HEK293 (cell line): ENCODE data around the gene DNAL4.

Experiments used
- KLF7 ChIP-seq: fragments of 450-650 bp; formaldehyde crosslinking; IDR thresholded peaks from 2 replicates; pipeline ENCODE4 v1.5.1; 2016; ENCODE audit warnings: missing biosample characterization, missing genetic modification characterization, borderline replicate concordance
- KLF9 ChIP-seq: fragments of 450-650 bp; formaldehyde crosslinking; IDR thresholded peaks from 2 replicates; pipeline ENCODE4 v1.5.1; 2016; ENCODE audit warnings: missing biosample characterization, missing genetic modification characterization, low read depth
- OVOL3 ChIP-seq: fragments of 450-650 bp; formaldehyde crosslinking; IDR thresholded peaks from 2 replicates; pipeline ENCODE4 v1.5.1; 2016; ENCODE audit warnings: missing biosample characterization, missing genetic modification characterization
- PRDM1 ChIP-seq: fragments of 450-650 bp; formaldehyde crosslinking; IDR thresholded peaks from 2 replicates; pipeline ENCODE4; 2016; ENCODE audit warnings: missing biosample characterization, missing genetic modification characterization
- ZBTB20 ChIP-seq: fragments of 450-650 bp; formaldehyde crosslinking; IDR thresholded peaks from 2 replicates; pipeline ENCODE4 v1.5.1; 2016; ENCODE audit warnings: missing biosample characterization, missing genetic modification characterization
- ZFP3 ChIP-seq: fragments of 450-650 bp; formaldehyde crosslinking; IDR thresholded peaks from 2 replicates; pipeline ENCODE4 v1.5.1; 2016; ENCODE audit warnings: low read depth, missing biosample characterization, missing genetic modification characterization
- ZFP69B ChIP-seq: fragments of 450-650 bp; formaldehyde crosslinking; IDR thresholded peaks from 2 replicates; pipeline ENCODE4 v1.5.1; 2016; ENCODE audit warnings: missing biosample characterization, missing genetic modification characterization
- ZIC2 ChIP-seq: fragments of 450-650 bp; formaldehyde crosslinking; IDR thresholded peaks from 2 replicates; pipeline ENCODE4 v1.5.1; 2016; ENCODE audit warnings: missing biosample characterization, missing genetic modification characterization
- ZNF169 ChIP-seq: fragments of 450-650 bp; formaldehyde crosslinking; IDR thresholded peaks from 2 replicates; pipeline ENCODE4 v1.5.1; 2016; ENCODE audit warnings: missing biosample characterization, missing genetic modification characterization
- ZNF211 ChIP-seq: fragments of 450-650 bp; formaldehyde crosslinking; IDR thresholded peaks from 2 replicates; pipeline ENCODE4 v1.5.1; 2016; ENCODE audit warnings: low read depth, missing biosample characterization, missing genetic modification characterization
- ZNF214 ChIP-seq: fragments of 450-650 bp; formaldehyde crosslinking; IDR thresholded peaks from 2 replicates; pipeline ENCODE4 v1.5.1; 2017; ENCODE audit warnings: missing biosample characterization, mild to moderate bottlenecking, missing genetic modification characterization, borderline replicate concordance
- ZNF292 ChIP-seq: fragments of 450-650 bp; formaldehyde crosslinking; IDR thresholded peaks from 2 replicates; pipeline ENCODE4 v1.5.1; 2016; ENCODE audit warnings: low read depth, missing biosample characterization, missing genetic modification characterization, borderline replicate concordance
- ZNF302 ChIP-seq: fragments of 450-650 bp; formaldehyde crosslinking; IDR thresholded peaks from 2 replicates; pipeline ENCODE4 v1.5.1; 2016; ENCODE audit warnings: missing biosample characterization, missing genetic modification characterization, low read depth
- ZNF324 ChIP-seq: fragments of 450-650 bp; formaldehyde crosslinking; IDR thresholded peaks from 2 replicates; pipeline ENCODE4 v1.5.1; 2016; ENCODE audit warnings: missing biosample characterization, missing genetic modification characterization
- ZNF48 ChIP-seq: fragments of 450-650 bp; formaldehyde crosslinking; IDR thresholded peaks from 2 replicates; pipeline ENCODE4 v1.5.1; 2016; ENCODE audit warnings: missing biosample characterization, missing genetic modification characterization
- ZNF555 ChIP-seq: fragments of 450-650 bp; formaldehyde crosslinking; conservative IDR thresholded peaks from 2 replicates; pipeline ENCODE4 v1.5.1; 2017; ENCODE audit warnings: missing biosample characterization, mild to moderate bottlenecking, missing genetic modification characterization, inconsistent platforms
- ZNF558 ChIP-seq: fragments of 450-650 bp; formaldehyde crosslinking; IDR thresholded peaks from 2 replicates; pipeline ENCODE4 v1.5.1; 2016; ENCODE audit warnings: missing biosample characterization, missing genetic modification characterization
- ZNF624 ChIP-seq: fragments of 450-650 bp; formaldehyde crosslinking; IDR thresholded peaks from 2 replicates; pipeline ENCODE4 v1.5.1; 2017; ENCODE audit warnings: missing biosample characterization, missing genetic modification characterization
- ZNF660 ChIP-seq: fragments of 450-650 bp; IDR thresholded peaks from 2 replicates; pipeline ENCODE4 v1.5.1; 2018; ENCODE audit warnings: missing biosample characterization, mild to moderate bottlenecking, missing genetic modification characterization
- ZNF785 ChIP-seq: fragments of 450-650 bp; formaldehyde crosslinking; IDR thresholded peaks from 2 replicates; pipeline ENCODE4 v1.5.1; 2016; ENCODE audit warnings: missing biosample characterization, missing genetic modification characterization
- TF ChIP-seq, protein P1 (sequence below): fragments of 450-650 bp; formaldehyde crosslinking; IDR thresholded peaks from 2 replicates; pipeline ENCODE4 v1.5.1; 2016; ENCODE audit warnings: missing biosample characterization, missing genetic modification characterization, low read depth
- TF ChIP-seq, protein P2 (sequence below): fragments of 450-650 bp; formaldehyde crosslinking; IDR thresholded peaks from 2 replicates; pipeline ENCODE4 v1.5.1; 2016; ENCODE audit warnings: missing biosample characterization, missing genetic modification characterization, borderline replicate concordance
- TF ChIP-seq, protein P3 (sequence below): fragments of 450-650 bp; formaldehyde crosslinking; IDR thresholded peaks from 2 replicates; pipeline ENCODE4 v1.5.1; 2017; ENCODE audit warnings: missing biosample characterization, missing genetic modification characterization
- TF ChIP-seq, protein P4 (sequence below): fragments of 450-650 bp; IDR thresholded peaks from 2 replicates; pipeline ENCODE4 v1.5.1; 2018; ENCODE audit warnings: missing biosample characterization, missing genetic modification characterization
- TF ChIP-seq, protein P5 (sequence below): fragments of 450-650 bp; formaldehyde crosslinking; IDR thresholded peaks from 2 replicates; pipeline ENCODE4 v1.5.1; 2017; ENCODE audit warnings: missing biosample characterization, missing genetic modification characterization
- TF ChIP-seq, protein P6 (sequence below): fragments of 450-650 bp; formaldehyde crosslinking; IDR thresholded peaks from 2 replicates; pipeline ENCODE4 v1.5.1; 2016; ENCODE audit warnings: missing biosample characterization, missing genetic modification characterization

DNAL4 gene

DNA sequence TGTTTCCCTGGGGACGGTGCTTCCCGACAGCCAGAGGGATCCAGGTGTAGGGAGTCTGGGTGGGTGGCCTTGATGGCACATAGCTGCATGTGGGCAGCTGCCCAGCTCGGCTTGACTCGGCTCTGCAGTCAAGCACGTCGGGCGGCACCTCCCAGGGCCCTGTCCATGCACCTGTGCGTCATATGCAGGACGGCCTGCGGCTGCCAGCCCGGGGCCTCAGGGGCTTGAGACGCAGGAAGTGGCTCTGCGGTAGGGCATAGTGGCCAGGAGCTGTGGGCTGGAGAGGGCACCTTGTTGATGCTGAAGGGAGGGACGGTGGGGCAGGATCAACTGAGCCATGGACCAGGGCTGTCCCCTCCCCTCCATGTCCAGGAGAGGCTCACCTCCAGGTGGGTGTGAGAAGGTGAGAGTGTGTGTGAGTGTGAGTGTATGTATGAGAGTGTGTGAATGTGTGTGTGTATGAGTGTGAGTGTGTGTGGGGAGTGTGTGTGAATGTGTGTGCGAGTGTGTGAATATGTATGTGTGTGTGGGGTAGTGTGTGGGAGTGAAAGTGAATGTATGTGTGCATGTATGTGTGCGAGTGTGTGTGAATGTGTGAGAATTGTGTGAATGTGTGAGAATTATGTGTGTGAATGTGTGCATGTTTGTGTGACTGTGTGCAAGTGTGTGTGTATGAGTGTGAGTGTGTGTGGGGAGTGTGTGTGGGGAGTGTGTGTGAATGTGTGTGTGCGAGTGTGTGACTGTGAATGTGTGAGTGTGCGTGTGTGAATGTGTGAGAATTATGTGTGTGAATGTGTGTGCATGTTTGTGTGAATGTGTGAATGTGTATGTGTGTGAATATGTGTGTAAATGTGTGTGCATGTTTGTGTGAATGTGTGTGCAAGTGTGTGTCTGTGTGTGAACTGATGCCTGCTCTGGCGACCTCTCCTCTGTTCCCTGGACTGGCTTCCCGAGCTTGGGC, 32.5 kb downstream of the DNAL4 start (continued):
- TF ChIP-seq KLF9 (tag by site-specific recombination), result no peak
- TF ChIP-seq, protein P1, sequence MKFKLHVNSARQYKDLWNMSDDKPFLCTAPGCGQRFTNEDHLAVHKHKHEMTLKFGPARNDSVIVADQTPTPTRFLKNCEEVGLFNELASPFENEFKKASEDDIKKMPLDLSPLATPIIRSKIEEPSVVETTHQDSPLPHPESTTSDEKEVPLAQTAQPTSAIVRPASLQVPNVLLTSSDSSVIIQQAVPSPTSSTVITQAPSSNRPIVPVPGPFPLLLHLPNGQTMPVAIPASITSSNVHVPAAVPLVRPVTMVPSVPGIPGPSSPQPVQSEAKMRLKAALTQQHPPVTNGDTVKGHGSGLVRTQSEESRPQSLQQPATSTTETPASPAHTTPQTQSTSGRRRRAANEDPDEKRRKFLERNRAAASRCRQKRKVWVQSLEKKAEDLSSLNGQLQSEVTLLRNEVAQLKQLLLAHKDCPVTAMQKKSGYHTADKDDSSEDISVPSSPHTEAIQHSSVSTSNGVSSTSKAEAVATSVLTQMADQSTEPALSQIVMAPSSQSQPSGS, result no peak
- no peak for TF ChIP-seq ZNF558
- no peak for TF ChIP-seq OVOL3 (tag by site-specific recombination)
- TF ChIP-seq ZNF660 (tag by site-specific recombination), result no peak
- no peak for TF ChIP-seq ZFP3 (tag by site-specific recombination)
- no peak for TF ChIP-seq ZNF292 (tag by site-specific recombination)
- no peak for TF ChIP-seq ZNF624
- peak; percentile 87 for TF ChIP-seq PRDM1
- TF ChIP-seq ZNF785 (tag by site-specific recombination), result no peak
- TF ChIP-seq, protein P2, sequence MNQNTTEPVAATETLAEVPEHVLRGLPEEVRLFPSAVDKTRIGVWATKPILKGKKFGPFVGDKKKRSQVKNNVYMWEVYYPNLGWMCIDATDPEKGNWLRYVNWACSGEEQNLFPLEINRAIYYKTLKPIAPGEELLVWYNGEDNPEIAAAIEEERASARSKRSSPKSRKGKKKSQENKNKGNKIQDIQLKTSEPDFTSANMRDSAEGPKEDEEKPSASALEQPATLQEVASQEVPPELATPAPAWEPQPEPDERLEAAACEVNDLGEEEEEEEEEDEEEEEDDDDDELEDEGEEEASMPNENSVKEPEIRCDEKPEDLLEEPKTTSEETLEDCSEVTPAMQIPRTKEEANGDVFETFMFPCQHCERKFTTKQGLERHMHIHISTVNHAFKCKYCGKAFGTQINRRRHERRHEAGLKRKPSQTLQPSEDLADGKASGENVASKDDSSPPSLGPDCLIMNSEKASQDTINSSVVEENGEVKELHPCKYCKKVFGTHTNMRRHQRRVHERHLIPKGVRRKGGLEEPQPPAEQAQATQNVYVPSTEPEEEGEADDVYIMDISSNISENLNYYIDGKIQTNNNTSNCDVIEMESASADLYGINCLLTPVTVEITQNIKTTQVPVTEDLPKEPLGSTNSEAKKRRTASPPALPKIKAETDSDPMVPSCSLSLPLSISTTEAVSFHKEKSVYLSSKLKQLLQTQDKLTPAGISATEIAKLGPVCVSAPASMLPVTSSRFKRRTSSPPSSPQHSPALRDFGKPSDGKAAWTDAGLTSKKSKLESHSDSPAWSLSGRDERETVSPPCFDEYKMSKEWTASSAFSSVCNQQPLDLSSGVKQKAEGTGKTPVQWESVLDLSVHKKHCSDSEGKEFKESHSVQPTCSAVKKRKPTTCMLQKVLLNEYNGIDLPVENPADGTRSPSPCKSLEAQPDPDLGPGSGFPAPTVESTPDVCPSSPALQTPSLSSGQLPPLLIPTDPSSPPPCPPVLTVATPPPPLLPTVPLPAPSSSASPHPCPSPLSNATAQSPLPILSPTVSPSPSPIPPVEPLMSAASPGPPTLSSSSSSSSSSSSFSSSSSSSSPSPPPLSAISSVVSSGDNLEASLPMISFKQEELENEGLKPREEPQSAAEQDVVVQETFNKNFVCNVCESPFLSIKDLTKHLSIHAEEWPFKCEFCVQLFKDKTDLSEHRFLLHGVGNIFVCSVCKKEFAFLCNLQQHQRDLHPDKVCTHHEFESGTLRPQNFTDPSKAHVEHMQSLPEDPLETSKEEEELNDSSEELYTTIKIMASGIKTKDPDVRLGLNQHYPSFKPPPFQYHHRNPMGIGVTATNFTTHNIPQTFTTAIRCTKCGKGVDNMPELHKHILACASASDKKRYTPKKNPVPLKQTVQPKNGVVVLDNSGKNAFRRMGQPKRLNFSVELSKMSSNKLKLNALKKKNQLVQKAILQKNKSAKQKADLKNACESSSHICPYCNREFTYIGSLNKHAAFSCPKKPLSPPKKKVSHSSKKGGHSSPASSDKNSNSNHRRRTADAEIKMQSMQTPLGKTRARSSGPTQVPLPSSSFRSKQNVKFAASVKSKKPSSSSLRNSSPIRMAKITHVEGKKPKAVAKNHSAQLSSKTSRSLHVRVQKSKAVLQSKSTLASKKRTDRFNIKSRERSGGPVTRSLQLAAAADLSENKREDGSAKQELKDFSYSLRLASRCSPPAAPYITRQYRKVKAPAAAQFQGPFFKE (tag by site-specific recombination), result no peak
- TF ChIP-seq KLF7 (tag by site-specific recombination), result no peak
- TF ChIP-seq ZNF555, result no peak
- peak; percentile 17; the same call in 1 of the 2 replicates for TF ChIP-seq ZBTB20
- TF ChIP-seq ZFP69B (tag by site-specific recombination), result no peak
- TF ChIP-seq ZNF302 (tag by site-specific recombination), result no peak
- no peak for TF ChIP-seq ZNF211 (tag by site-specific recombination)
- TF ChIP-seq ZNF324 (tag by site-specific recombination), result no peak
- TF ChIP-seq, protein P3, sequence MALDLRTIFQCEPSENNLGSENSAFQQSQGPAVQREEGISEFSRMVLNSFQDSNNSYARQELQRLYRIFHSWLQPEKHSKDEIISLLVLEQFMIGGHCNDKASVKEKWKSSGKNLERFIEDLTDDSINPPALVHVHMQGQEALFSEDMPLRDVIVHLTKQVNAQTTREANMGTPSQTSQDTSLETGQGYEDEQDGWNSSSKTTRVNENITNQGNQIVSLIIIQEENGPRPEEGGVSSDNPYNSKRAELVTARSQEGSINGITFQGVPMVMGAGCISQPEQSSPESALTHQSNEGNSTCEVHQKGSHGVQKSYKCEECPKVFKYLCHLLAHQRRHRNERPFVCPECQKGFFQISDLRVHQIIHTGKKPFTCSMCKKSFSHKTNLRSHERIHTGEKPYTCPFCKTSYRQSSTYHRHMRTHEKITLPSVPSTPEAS (tag by site-specific recombination), result peak; percentile 99
- TF ChIP-seq ZNF48 (tag by site-specific recombination), result no peak
- TF ChIP-seq, protein P4, sequence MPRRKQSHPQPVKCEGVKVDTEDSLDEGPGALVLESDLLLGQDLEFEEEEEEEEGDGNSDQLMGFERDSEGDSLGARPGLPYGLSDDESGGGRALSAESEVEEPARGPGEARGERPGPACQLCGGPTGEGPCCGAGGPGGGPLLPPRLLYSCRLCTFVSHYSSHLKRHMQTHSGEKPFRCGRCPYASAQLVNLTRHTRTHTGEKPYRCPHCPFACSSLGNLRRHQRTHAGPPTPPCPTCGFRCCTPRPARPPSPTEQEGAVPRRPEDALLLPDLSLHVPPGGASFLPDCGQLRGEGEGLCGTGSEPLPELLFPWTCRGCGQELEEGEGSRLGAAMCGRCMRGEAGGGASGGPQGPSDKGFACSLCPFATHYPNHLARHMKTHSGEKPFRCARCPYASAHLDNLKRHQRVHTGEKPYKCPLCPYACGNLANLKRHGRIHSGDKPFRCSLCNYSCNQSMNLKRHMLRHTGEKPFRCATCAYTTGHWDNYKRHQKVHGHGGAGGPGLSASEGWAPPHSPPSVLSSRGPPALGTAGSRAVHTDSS (tag by site-specific recombination), result no peak
- peak; percentile 29; the same call in 1 of the 2 replicates for TF ChIP-seq ZIC2 (tag by site-specific recombination)
- no peak for TF ChIP-seq ZNF169 (tag by site-specific recombination)
- TF ChIP-seq ZNF214, result no peak
- TF ChIP-seq, protein P5, sequence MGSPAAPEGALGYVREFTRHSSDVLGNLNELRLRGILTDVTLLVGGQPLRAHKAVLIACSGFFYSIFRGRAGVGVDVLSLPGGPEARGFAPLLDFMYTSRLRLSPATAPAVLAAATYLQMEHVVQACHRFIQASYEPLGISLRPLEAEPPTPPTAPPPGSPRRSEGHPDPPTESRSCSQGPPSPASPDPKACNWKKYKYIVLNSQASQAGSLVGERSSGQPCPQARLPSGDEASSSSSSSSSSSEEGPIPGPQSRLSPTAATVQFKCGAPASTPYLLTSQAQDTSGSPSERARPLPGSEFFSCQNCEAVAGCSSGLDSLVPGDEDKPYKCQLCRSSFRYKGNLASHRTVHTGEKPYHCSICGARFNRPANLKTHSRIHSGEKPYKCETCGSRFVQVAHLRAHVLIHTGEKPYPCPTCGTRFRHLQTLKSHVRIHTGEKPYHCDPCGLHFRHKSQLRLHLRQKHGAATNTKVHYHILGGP (tag by site-specific recombination), result no peak
- TF ChIP-seq, protein P6, sequence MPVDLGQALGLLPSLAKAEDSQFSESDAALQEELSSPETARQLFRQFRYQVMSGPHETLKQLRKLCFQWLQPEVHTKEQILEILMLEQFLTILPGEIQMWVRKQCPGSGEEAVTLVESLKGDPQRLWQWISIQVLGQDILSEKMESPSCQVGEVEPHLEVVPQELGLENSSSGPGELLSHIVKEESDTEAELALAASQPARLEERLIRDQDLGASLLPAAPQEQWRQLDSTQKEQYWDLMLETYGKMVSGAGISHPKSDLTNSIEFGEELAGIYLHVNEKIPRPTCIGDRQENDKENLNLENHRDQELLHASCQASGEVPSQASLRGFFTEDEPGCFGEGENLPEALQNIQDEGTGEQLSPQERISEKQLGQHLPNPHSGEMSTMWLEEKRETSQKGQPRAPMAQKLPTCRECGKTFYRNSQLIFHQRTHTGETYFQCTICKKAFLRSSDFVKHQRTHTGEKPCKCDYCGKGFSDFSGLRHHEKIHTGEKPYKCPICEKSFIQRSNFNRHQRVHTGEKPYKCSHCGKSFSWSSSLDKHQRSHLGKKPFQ (tag by site-specific recombination), result peak; percentile 96
